HEK293 (cell line): ENCODE data around the gene VEPH1.
A peak's percentile ranks its signal among the peaks of the same experiment; 100 is the strongest.

Experiments used
- GLI4 ChIP-seq: fragments of 450-650 bp; formaldehyde crosslinking; IDR thresholded peaks from 2 replicates; pipeline ENCODE4 v1.5.1; 2016; ENCODE audit warnings: missing biosample characterization, missing genetic modification characterization
- HIC1 ChIP-seq: fragments of 450-650 bp; formaldehyde crosslinking; IDR thresholded peaks from 2 replicates; pipeline ENCODE4 v1.5.1; 2016; ENCODE audit warnings: missing biosample characterization, missing genetic modification characterization
- KLF10 ChIP-seq: fragments of 450-650 bp; IDR thresholded peaks from 2 replicates; pipeline ENCODE4 v1.5.1; 2018; ENCODE audit warnings: missing biosample characterization, mild to moderate bottlenecking, missing genetic modification characterization
- PBX3 ChIP-seq: sonication (generic); formaldehyde crosslinking; IDR thresholded peaks from 2 replicates; pipeline ENCODE4 v1.8.1; 2022; ENCODE audit warnings: mild to moderate bottlenecking, moderate library complexity, missing genetic modification reagents
- SP2 ChIP-seq: fragments of 450-650 bp; formaldehyde crosslinking; IDR thresholded peaks from 2 replicates; pipeline ENCODE4 v1.5.1; 2016; ENCODE audit warnings: missing biosample characterization, missing genetic modification characterization
- SP3 ChIP-seq: fragments of 450-650 bp; formaldehyde crosslinking; IDR thresholded peaks from 2 replicates; pipeline ENCODE4 v1.5.1; 2016; ENCODE audit warnings: missing biosample characterization, missing genetic modification characterization
- TRIM28 ChIP-seq: IDR thresholded peaks from 2 replicates; pipeline ENCODE4 v1.6.1; 2011; ENCODE audit warnings: low read length, control low read depth, borderline replicate concordance
- TSHZ1 ChIP-seq: fragments of 450-650 bp; formaldehyde crosslinking; IDR thresholded peaks from 2 replicates; pipeline ENCODE4 v1.5.1; 2016; ENCODE audit warnings: missing biosample characterization, missing genetic modification characterization, borderline replicate concordance
- ZBTB10 ChIP-seq: fragments of 450-650 bp; formaldehyde crosslinking; IDR thresholded peaks from 2 replicates; pipeline ENCODE4 v1.5.1; 2016; ENCODE audit warnings: missing biosample characterization, missing genetic modification characterization
- ZBTB17 ChIP-seq: fragments of 450-650 bp; formaldehyde crosslinking; IDR thresholded peaks from 2 replicates; pipeline ENCODE4 v1.5.1; 2016; ENCODE audit warnings: missing biosample characterization, missing genetic modification characterization
- ZBTB20 ChIP-seq: fragments of 450-650 bp; formaldehyde crosslinking; IDR thresholded peaks from 2 replicates; pipeline ENCODE4 v1.5.1; 2016; ENCODE audit warnings: missing biosample characterization, missing genetic modification characterization
- ZBTB21 ChIP-seq: fragments of 450-650 bp; formaldehyde crosslinking; IDR thresholded peaks from 2 replicates; pipeline ENCODE4 v1.5.1; 2017; ENCODE audit warnings: missing biosample characterization, missing genetic modification characterization
- ZNF133 ChIP-seq: fragments of 450-650 bp; formaldehyde crosslinking; IDR thresholded peaks from 2 replicates; pipeline ENCODE4 v1.5.1; 2016; ENCODE audit warnings: missing biosample characterization, missing genetic modification characterization
- ZNF2 ChIP-seq: fragments of 450-650 bp; formaldehyde crosslinking; IDR thresholded peaks from 2 replicates; pipeline ENCODE4 v1.5.1; 2016; ENCODE audit warnings: missing biosample characterization, missing genetic modification characterization
- ZNF202 ChIP-seq: fragments of 450-650 bp; formaldehyde crosslinking; IDR thresholded peaks from 2 replicates; pipeline ENCODE4 v1.5.1; 2016; ENCODE audit warnings: missing biosample characterization, missing genetic modification characterization, borderline replicate concordance
- ZNF350 ChIP-seq: fragments of 450-650 bp; formaldehyde crosslinking; IDR thresholded peaks from 2 replicates; pipeline ENCODE4 v1.5.0; 2017; ENCODE audit warnings: missing biosample characterization, mild to moderate bottlenecking, missing genetic modification characterization
- ZNF37A ChIP-seq: fragments of 450-650 bp; IDR thresholded peaks from 2 replicates; pipeline ENCODE4 v1.5.1; 2018; ENCODE audit warnings: missing biosample characterization, missing genetic modification characterization
- ZNF394 ChIP-seq: fragments of 450-650 bp; formaldehyde crosslinking; IDR thresholded peaks from 2 replicates; pipeline ENCODE4 v1.5.1; 2016; ENCODE audit warnings: missing biosample characterization, missing genetic modification characterization, mild to moderate bottlenecking, moderate library complexity, borderline replicate concordance
- ZNF449 ChIP-seq: fragments of 450-650 bp; formaldehyde crosslinking; IDR thresholded peaks from 2 replicates; pipeline ENCODE4 v1.5.1; 2017; ENCODE audit warnings: missing biosample characterization, mild to moderate bottlenecking, missing genetic modification characterization, moderate library complexity
- ZNF510 ChIP-seq: fragments of 450-650 bp; formaldehyde crosslinking; IDR thresholded peaks from 2 replicates; pipeline ENCODE4 v1.5.1; 2018; ENCODE audit warnings: mild to moderate bottlenecking, missing genetic modification characterization, missing biosample characterization; ENCODE audit not compliant: insufficient replicate concordance
- ZNF530 ChIP-seq: fragments of 450-650 bp; formaldehyde crosslinking; IDR thresholded peaks from 2 replicates; pipeline ENCODE4 v1.5.1; 2016; ENCODE audit warnings: low read depth, missing biosample characterization, missing genetic modification characterization
- ZNF549 ChIP-seq: fragments of 450-650 bp; IDR thresholded peaks from 2 replicates; pipeline ENCODE4 v1.5.1; 2018; ENCODE audit warnings: missing biosample characterization, missing genetic modification characterization, mild to moderate bottlenecking, inconsistent platforms, moderate library complexity
- ZNF600 ChIP-seq: fragments of 450-650 bp; formaldehyde crosslinking; IDR thresholded peaks from 2 replicates; pipeline ENCODE4 v1.5.1; 2016; ENCODE audit warnings: missing biosample characterization, missing genetic modification characterization
- ZNF610 ChIP-seq: fragments of 450-650 bp; formaldehyde crosslinking; IDR thresholded peaks from 2 replicates; pipeline ENCODE4 v1.5.1; 2016; ENCODE audit warnings: missing biosample characterization, missing genetic modification characterization, borderline replicate concordance
- ZNF626 ChIP-seq: fragments of 450-650 bp; sonication (Bioruptor Pico); formaldehyde crosslinking; IDR thresholded peaks from 2 replicates; pipeline ENCODE4 v1.5.1; 2018; ENCODE audit warnings: missing biosample characterization, missing genetic modification characterization, inconsistent platforms
- ZNF707 ChIP-seq: fragments of 450-650 bp; formaldehyde crosslinking; IDR thresholded peaks from 2 replicates; pipeline ENCODE4 v1.5.1; 2016; ENCODE audit warnings: missing biosample characterization, missing genetic modification characterization
- ZNF843 ChIP-seq: fragments of 450-650 bp; formaldehyde crosslinking; IDR thresholded peaks from 2 replicates; pipeline ENCODE4 v1.5.1; 2016; ENCODE audit warnings: missing biosample characterization, missing genetic modification characterization
- ZSCAN4 ChIP-seq: fragments of 450-650 bp; formaldehyde crosslinking; IDR thresholded peaks from 2 replicates; pipeline ENCODE4 v1.5.1; 2017; ENCODE audit warnings: missing biosample characterization, missing genetic modification characterization

Gene VEPH1

GRCh38 chr3:157499342-157499963 lies 3.8 kb downstream of the VEPH1 start (continued):
- TF ChIP-seq ZSCAN4 (tag by site-specific recombination) (no peak), ZNF394 (tag by site-specific recombination) (peak; percentile 54; the same call in 1 of the 2 replicates), PBX3 (no peak), ZNF707 (tag by site-specific recombination) (no peak), ZBTB20 (tag by site-specific recombination) (no peak), ZNF2 (0 out of 2 replicates have a peak, but pooled peaks have one; percentile 19), ZNF626 (tag by site-specific recombination) (no peak), ZNF37A (tag by site-specific recombination) (no peak), ZNF530 (tag by site-specific recombination) (no peak), ZBTB21 (tag by site-specific recombination) (no peak), ZNF133 (tag by site-specific recombination) (no peak), SP3 (tag by site-specific recombination) (no peak), GLI4 (no peak), SP2 (tag by site-specific recombination) (no peak), HIC1 (tag by site-specific recombination) (peak; percentile 44; the same call in 1 of the 2 replicates), ZNF449 (tag by site-specific recombination) (no peak), ZNF549 (no peak), TRIM28 (no peak), TSHZ1 (tag by site-specific recombination) (no peak), ZNF610 (tag by site-specific recombination) (no peak), ZNF510 (tag by site-specific recombination) (no peak), ZBTB10 (no peak), ZNF350 (tag by site-specific recombination) (no peak), ZNF843 (tag by site-specific recombination) (no peak), KLF10 (tag by site-specific recombination) (no peak), ZNF600 (no peak), ZNF202 (tag by site-specific recombination) (no peak), ZBTB17 (tag by site-specific recombination) (peak; percentile 47; the same call in 1 of the 2 replicates)
